Stomach (tissue), 9 donors: ENCODE measurements around the gene SNX27. TPM values are rescaled to one million over a fixed set of nuclear protein-coding genes. Genes with fewer than 3 reads are reported as not detected.
"Not testable (repeated sequence)": the region's sequence is repeated elsewhere in the genome, so short reads cannot be mapped to it uniquely, and the experiment has no call there.

Experiments
- DNase-seq, 2 donors: peaks; one replicate each; pipeline versions ENCODE4 v3.0.0 to v3.0.0-alpha.2; 2013 to 2019
- H3K27ac ChIP-seq, 5 donors: fragments of 200-600 bp in 4 of 5; sonication (generic) in 4 of 5; one replicate each; pipeline ENCODE4 v1.5.1; 2013 to 2019; ENCODE audit warnings: mild to moderate bottlenecking in 1 of 5, moderate library complexity in 1 of 5
- H3K27me3 ChIP-seq, 3 donors: fragments of 200-600 bp; sonication (generic); one replicate each; pipeline ENCODE4 v1.5.1; 2017 to 2019; ENCODE audit warnings: mixed run types in 1 of 3
- H3K36me3 ChIP-seq, 4 donors: fragments of 200-600 bp; sonication (generic); 1 replicate in 3 of 4; 2 replicates in 1 of 4; pipeline ENCODE4 v1.5.1; 2016 to 2019
- H3K4me1 ChIP-seq, 4 donors: fragments of 200-600 bp; sonication (generic); one replicate each; pipeline ENCODE4 v1.5.1; 2016 to 2019
- H3K4me3 ChIP-seq, 4 donors: fragments of 200-600 bp; sonication (generic) in 3 of 4; one replicate each; pipeline ENCODE4 v1.5.1; 2016 to 2019; ENCODE audit warnings: mild to moderate bottlenecking in 1 of 4
- H3K9me3 ChIP-seq, 4 donors: fragments of 200-600 bp; sonication (generic); one replicate each; pipeline ENCODE4 v1.5.1; 2016 to 2019
- CTCF ChIP-seq, 7 experiments: fragments of 450-650 bp in 4 of 7; fragments of 200-600 bp in 3 of 7; sonication (generic) in 3 of 7; IDR thresholded peaks; one replicate each; pipeline ENCODE4 v1.5.1; 2016 to 2019; ENCODE audit warnings: antibody characterized with exemption in 7 of 7, control low read depth in 2 of 7, mild to moderate bottlenecking in 1 of 7
- EP300 ChIP-seq: sonication (generic); formaldehyde crosslinking; IDR thresholded peaks from one replicate; pipeline ENCODE4 v1.6.1; 2017; ENCODE audit warnings: antibody characterized with exemption
- POLR2A ChIP-seq, 4 donors: fragments of 450-650 bp; IDR thresholded peaks; one replicate each; pipeline ENCODE4 v1.6.1; 2016; ENCODE audit warnings: antibody characterized with exemption in 4 of 4, control low read depth in 2 of 4, mild to moderate bottlenecking in 1 of 4, moderate library complexity in 1 of 4
- POLR2AphosphoS5 ChIP-seq, 3 donors: sonication (generic); formaldehyde crosslinking; IDR thresholded peaks; one replicate each; pipeline ENCODE4 v1.6.1; 2016; ENCODE audit warnings: antibody characterized with exemption in 3 of 3
- WGBS, 5 donors: extraction: QIAGEN DNeasy Blood & Tissue Kit in 3 of 5; methylation state at CpG; one replicate each; pipeline versions ENCODE4 v1.1.5 to v1.1.7; 2013 to 2018; 5-methylcytosine and 5-hydroxymethylcytosine counted together
- intact Hi-C: fragments of 100-400 bp; cut with DNase I; formaldehyde crosslinking; loops from one replicate; pipeline ENCODE4 v1.15.1; 2023; ENCODE audit warnings: low total_unique reads
- polyA plus RNA-seq, 3 donors: library from polyadenylated mRNA; stranded (reverse); fragments of 200-250 nt; gene quantifications; one replicate each; pipeline ENCODE4 v1.2.3, GENCODE V29; 2013
- total RNA-seq, 5 donors: library from RNA; depleted of rRNA; stranded (reverse); fragments of >200 nt; gene quantifications; one replicate each; pipeline versions ENCODE4 v1.1.0 to v1.2.3, GENCODE V29; 2014 to 2016
- donor health status: healthy with polysubstance abuse.
- donor health status: Bipolar disorder and iron deficiency.
- donor health status: healthy.

SNX27 gene
- total and polyA plus RNA-seq, 8 donors = 4.3 to 82.3 (median 17.7) TPM

GRCh38 chr1:151728151-151729054 is 116.6 kb downstream of the SNX27 start:
- Histone ChIP-seq H3K27ac (peak overlapping the region in 2 of 5 donors; percentile 51 to 71), H3K4me1 (peaks cover 0 to 14% (median 5%) of the 10 kb centered on the region in 4 donors), H3K4me3 (peak overlapping the region in 2 of 4 donors; percentile 1 to 14), H3K36me3 (no peaks in the 10 kb centered on the region), H3K27me3 (peaks cover 0 to 17% (median 0%) of the 10 kb centered on the region in 3 donors), H3K9me3 (no peaks in the 10 kb centered on the region)
- WGBS, 5 donors = 45 to 66% (median 52%) methylated on average over 18 to 19 of the region's 19 CpGs
- intact Hi-C loops = no loop called here
- DNase-seq = peak in 1 of 2 donors; percentile 69
- TF ChIP-seq CTCF (IDR thresholded peaks at IDR 0.05) (no peak), EP300 (no peak), POLR2A (IDR thresholded peaks at IDR 0.05) (no peak)

GRCh38 chr1:151729157-151729965 is 117.5 kb downstream of the SNX27 start:
- Histone ChIP-seq H3K27ac (peak overlapping the region in 1 of 5 donors; percentile 42), H3K27me3 (peaks cover 0 to 14% (median 0%) of the 10 kb centered on the region in 3 donors), H3K4me1 (peaks cover 0 to 14% (median 5%) of the 10 kb centered on the region in 4 donors), H3K36me3 (no peaks in the 10 kb centered on the region), H3K4me3 (no peak overlapping the region), H3K9me3 (no peaks in the 10 kb centered on the region)
- DNase-seq = no peak
- intact Hi-C loops = no loop called here
- WGBS, 5 donors = 31 to 57% (median 41%) methylated on average over 10 of the region's 10 CpGs
- TF ChIP-seq EP300 (no peak), POLR2A (IDR thresholded peaks at IDR 0.05) (no peak), POLR2AphosphoS5 (IDR thresholded peaks at IDR 0.05) (no peak), CTCF (IDR thresholded peaks at IDR 0.05) (no peak)

- peak overlapping the region in 1 of 5 donors; percentile 42 for H3K27ac ChIP-seq
- H3K4me1 ChIP-seq = peaks cover 0 to 14% (median 6%) of the 10 kb centered on the region in 4 donors
- peaks cover 0 to 14% (median 0%) of the 10 kb centered on the region in 3 donors for H3K27me3 ChIP-seq
- no peaks in the 10 kb centered on the region for H3K9me3 ChIP-seq
- intact Hi-C loops = loop anchor here (5.0 kb wide), 1 partner anchor 133 kb away; no protein-coding TSS in a partner anchor
- TF ChIP-seq EP300 = no peak
- TF ChIP-seq POLR2AphosphoS5 (IDR thresholded peaks at IDR 0.05) = no peak
- DNase-seq = no peak
- 72 to 82% (median 77%) methylated on average over 4 of the region's 4 CpGs for WGBS, 5 donors
- no peak overlapping the region for H3K4me3 ChIP-seq
- no peaks in the 10 kb centered on the region for H3K36me3 ChIP-seq
Measured at GRCh38 chr1:151729966-151730291, 118.1 kb downstream of the SNX27 start.

- Histone ChIP-seq H3K4me1 (peaks cover 0 to 15% (median 5%) of the 10 kb centered on the region in 4 donors), H3K27ac (no peak overlapping the region), H3K4me3 (no peak overlapping the region), H3K27me3 (peaks cover 0 to 3% (median 0%) of the 10 kb centered on the region in 3 donors), H3K36me3 (no peaks in the 10 kb centered on the region), H3K9me3 (peaks cover 0 to 11% (median 9%) of the 10 kb centered on the region in 4 donors)
- no peak for TF ChIP-seq POLR2A (IDR thresholded peaks at IDR 0.05)
- no peak for TF ChIP-seq EP300
- no peak for TF ChIP-seq POLR2AphosphoS5 (IDR thresholded peaks at IDR 0.05)
- TF ChIP-seq CTCF (IDR thresholded peaks at IDR 0.05) = no peak
- intact Hi-C loops = loop anchor here (5.0 kb wide), 1 partner anchor 136 kb away; no protein-coding TSS in a partner anchor
- 37 to 67% (median 58%) methylated on average over 3 of the region's 3 CpGs for WGBS, 5 donors
- no peak for DNase-seq
Measured at GRCh38 chr1:151733126-151733525, 121.3 kb downstream of the SNX27 start.

- H3K36me3 ChIP-seq, DNase-seq: not testable (repeated sequence)
- 91 to 96% (median 93%) methylated on average over 9 of the region's 9 CpGs for WGBS, 5 donors
Measured at GRCh38 chr1:151733995-151734394, 122.1 kb downstream of the SNX27 start.

More at GRCh38 chr1:151733995-151734394, 122.1 kb downstream of the SNX27 start:
- not testable (repeated sequence) for H3K4me3 ChIP-seq, H3K27me3 ChIP-seq, H3K27ac ChIP-seq
- H3K4me1 ChIP-seq = peaks cover 0 to 15% (median 5%) of the 10 kb centered on the region in 4 donors
- intact Hi-C loops = loop anchor here (5.0 kb wide), 1 partner anchor 137 kb away; no protein-coding TSS in a partner anchor
- peaks cover 0 to 11% (median 9%) of the 10 kb centered on the region in 4 donors for H3K9me3 ChIP-seq
